Upper lobe of left lung (tissue), 4 donors: ENCODE data around the gene TNFRSF12A.

ENCODE experiments used
- CTCF ChIP-seq, 6 experiments: fragments of 450-650 bp in 4 of 6; fragments of 200-600 bp in 2 of 6; sonication (generic) in 2 of 6; IDR thresholded peaks; one replicate each; pipeline ENCODE4 v1.5.1; 2016 to 2019; ENCODE audit warnings: antibody characterized with exemption in 6 of 6
- EP300 ChIP-seq, 4 donors: sonication (generic); formaldehyde crosslinking; IDR thresholded peaks; one replicate each; pipeline ENCODE4 v1.5.1; 2017; ENCODE audit warnings: antibody characterized with exemption in 4 of 4, control low read depth in 2 of 4
- POLR2AphosphoS5 ChIP-seq, 2 donors: sonication (generic); formaldehyde crosslinking; IDR thresholded peaks; one replicate each; pipeline ENCODE4 v1.5.1; 2017; ENCODE audit warnings: antibody characterized with exemption in 2 of 2

- TF ChIP-seq CTCF (IDR thresholded peaks at IDR 0.05) (peak in 3 of 6 experiments; percentile 41 to 57 (median 45)), POLR2AphosphoS5 (IDR thresholded peaks at IDR 0.05) (peak; percentile 85 to 87), EP300 (IDR thresholded peaks at IDR 0.05) (peak in 1 of 4 donors; percentile 7)
These were observed at the start of gene TNFRSF12A for GRCh38 chr16:3020247-3020603.
